Caki2 (cell line): ENCODE measurements around the gene OSBPL10. TPM values are rescaled to one million over a fixed set of nuclear protein-coding genes. Genes with fewer than 3 reads are reported as not detected.

ENCODE experiments used
- DNase-seq: peaks from one replicate; pipeline ENCODE4 v3.0.0-alpha.2; 2015; ENCODE audit warnings: low read depth
- in situ Hi-C: cut with HindIII; loops from 2 replicates; pipeline ENCODE4 v1.10.0; 2016; ENCODE audit warnings: low sequenced_read_pairs, low pct_unique_long_range_greater_than_20kb, mixed read lengths
- total RNA-seq: library from RNA; depleted of rRNA; stranded (reverse); fragments of >200 nt; shearing (Covaris generic); gene quantifications from 2 replicates; pipeline ENCODE4 v1.2.3, GENCODE V29; 2014; ENCODE audit warnings: low replicate concordance

The OSBPL10 gene
- total RNA-seq, 1 experiment from 2014 or later = 74.7 TPM

- DNase-seq = no peak
- in situ Hi-C loops = no loop called here
Observed at GRCh38 chr3:31777092-31777491, 204.0 kb downstream of the OSBPL10 start.

DNA sequence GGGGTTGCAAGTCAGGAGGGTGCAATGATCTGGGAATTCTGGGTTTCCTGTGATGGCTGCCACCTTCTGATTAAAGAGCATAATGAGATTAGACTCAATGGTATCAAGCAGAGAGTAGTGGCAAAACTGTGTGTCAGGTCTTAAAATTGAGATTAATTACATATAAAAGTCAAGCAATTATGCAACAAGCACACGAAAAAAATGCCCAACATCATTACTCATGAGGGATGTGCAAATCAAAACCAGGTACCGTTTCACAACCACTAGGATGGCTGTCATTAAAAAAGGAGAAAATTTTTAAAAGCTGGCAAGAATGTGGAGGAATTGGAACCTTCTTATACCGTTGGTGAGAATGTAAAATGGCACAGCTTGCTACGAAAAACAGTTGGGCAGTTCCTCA is 205.0 kb downstream of the OSBPL10 start:
- DNase-seq = no peak
- in situ Hi-C loops = no loop called here

DNA sequence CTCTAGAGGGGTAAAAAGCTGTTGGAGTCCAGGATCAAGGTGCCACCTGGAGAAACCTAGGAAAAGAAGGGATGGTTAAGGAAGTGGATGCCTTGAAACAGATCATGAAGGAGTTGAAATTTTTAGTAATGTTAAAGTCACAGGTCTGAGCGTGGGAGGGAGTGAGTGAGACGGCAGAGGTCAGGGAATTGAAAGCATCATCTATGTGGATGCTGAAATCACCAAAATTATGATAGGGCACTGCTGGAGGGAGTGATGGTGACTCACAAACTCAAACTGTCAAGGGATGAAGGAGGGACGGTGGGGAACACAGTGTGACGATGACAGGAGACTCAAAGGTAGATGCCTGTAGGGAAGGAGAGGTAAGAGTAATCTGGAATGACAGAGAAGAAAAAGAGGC is 205.7 kb downstream of the OSBPL10 start:
- in situ Hi-C loops = no loop called here

GRCh38 chr3:31772758-31773473 is 208.1 kb downstream of the OSBPL10 start:
- DNase-seq = no peak
- in situ Hi-C loops = no loop called here

More for the DNA sequence above, 205.7 kb downstream of the OSBPL10 start:
- DNase-seq = no peak

- in situ Hi-C loops = no loop called here
Observed at GRCh38 chr3:31772272-31772671, 208.8 kb downstream of the OSBPL10 start.

DNA sequence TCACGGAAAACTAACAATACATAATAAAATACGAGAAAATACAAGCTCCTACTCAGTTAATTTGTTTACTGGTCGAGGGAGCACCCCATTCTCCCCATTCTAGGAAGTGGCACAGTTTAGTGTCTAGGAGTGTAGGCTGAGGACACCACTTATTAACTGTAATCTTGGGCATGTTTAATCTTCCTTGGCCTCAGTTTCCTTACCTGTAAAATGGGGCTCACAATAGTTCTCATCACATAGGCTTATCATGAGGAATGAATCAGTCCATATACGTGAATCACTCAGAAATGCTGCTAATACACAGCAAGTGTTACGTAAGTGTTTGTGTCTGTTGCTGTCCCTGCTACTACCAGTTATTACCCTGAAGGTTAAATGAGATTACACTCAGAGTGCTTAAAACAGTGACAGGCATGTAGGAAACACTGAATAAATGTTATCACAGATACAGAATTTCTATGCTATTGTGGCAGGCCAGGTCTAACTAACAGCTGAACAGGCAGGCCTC is 210.2 kb downstream of the OSBPL10 start:
- no peak for DNase-seq
- in situ Hi-C loops = no loop called here

More at GRCh38 chr3:31772272-31772671, 208.8 kb downstream of the OSBPL10 start:
- no peak for DNase-seq

DNA sequence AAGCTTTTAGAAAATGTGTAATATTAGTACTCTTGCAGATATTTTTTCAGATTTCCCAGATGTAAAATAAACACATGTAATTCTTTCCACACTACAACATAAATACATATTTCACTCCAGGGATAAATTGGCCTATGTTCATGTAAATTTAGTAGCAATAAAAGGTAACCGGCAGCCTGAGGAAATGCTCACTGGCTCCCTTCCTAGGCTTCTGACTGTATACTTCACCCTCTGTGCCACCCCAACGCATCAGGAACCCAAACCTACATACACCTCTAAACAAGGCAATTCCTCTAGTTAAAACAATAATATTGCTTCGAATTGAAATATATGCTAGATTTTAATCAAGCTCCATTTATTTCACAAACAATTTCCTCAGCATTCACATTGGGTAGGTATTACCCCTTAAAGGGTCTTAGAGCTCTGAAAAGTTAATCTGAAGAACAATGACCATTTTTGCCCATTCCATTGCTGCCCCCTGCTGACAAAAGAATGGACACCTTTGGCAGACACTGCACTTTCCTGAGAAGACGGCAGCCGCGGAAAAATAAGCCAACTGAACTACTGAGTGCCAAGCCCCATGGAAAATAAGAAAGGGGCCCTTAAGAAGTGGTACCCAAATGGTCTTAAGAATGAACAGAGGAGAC is 212.5 kb downstream of the OSBPL10 start:
- DNase-seq = no peak
- in situ Hi-C loops = no loop called here

DNA sequence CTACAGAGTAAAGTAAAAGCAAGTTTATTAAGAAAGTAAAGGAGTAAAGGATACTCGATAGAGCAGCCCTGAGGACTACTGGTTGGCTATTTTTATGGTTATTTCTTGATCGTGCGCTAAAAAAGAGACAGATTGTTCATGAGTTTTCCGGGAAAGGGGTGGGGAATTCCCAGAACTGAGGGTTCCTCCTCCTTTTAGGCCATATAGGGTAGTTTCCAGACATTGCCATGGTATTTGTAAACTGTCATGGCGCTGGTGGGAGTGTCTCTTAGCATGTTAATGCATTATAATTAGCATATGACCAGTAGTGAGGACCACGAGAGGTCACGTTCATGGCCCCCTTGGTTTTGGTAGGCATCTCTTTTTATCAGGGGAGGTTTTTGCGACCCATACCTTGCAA is 213.1 kb downstream of the OSBPL10 start:
- no peak for DNase-seq
- in situ Hi-C loops = no loop called here

GRCh38 chr3:31766669-31767068 is 214.4 kb downstream of the OSBPL10 start:
- in situ Hi-C loops = no loop called here
- DNase-seq = no peak

GRCh38 chr3:31765871-31766270 is 215.2 kb downstream of the OSBPL10 start:
- in situ Hi-C loops = no loop called here
- DNase-seq = no peak

GRCh38 chr3:31763731-31764130 is 217.3 kb downstream of the OSBPL10 start:
- in situ Hi-C loops = no loop called here

DNA sequence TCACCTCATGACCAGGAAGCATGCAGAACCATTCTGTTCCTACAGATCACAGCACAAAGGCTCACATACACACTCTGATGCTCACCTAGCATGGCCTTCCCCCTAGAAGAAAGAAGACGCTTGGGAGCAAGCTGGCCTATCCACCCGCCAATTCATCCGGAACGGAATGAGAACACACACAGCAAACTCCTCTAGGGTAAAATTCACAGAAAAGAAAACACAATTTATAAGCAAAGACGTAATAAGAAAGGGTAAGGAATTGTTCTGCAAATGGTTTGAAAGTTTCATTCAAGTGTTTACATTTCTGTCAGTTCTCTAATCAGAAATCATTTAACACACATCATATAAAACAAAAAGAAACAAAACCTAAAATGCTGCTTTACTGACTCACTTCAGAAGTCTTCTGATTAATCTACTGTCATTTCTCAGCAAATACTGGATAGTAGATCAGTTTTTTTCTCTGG is 218.1 kb downstream of the OSBPL10 start:
- in situ Hi-C loops = no loop called here
- peak; percentile 97 for DNase-seq

More at GRCh38 chr3:31763731-31764130, 217.3 kb downstream of the OSBPL10 start:
- DNase-seq = no peak

DNA sequence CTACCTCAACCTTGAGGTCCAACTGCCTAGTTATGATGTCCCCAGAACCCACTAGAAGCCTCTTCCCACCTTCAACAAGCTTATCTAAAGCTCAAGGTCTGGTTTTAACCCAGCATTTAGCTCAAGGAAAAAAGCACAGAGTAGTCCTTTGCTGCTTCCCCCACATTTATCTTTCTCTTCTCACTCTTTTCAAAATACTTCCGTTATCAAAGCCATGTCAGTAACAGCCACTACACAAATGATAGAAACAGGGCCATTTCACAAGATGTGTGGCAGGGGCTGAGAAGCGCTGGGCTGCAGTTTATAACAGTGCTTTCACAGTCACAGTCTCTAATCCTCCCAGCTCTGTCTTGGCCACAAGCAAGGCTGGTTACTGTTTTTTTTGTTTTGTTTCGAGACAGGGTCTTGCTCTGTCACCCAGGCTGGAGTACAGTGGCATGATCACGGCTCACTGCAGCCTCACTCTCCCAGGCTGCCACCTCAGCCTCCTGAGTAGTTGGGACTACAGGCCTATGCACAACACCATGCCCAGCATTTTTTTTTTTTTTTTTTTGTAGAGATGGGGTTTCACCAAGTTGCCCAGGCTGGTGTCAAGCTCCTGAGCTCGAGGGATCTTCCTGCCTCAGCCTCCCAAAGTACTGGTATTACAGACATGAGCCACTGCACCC is 218.8 kb downstream of the OSBPL10 start:
- DNase-seq = no peak
- in situ Hi-C loops = no loop called here

GRCh38 chr3:31760654-31761053 is 220.4 kb downstream of the OSBPL10 start:
- in situ Hi-C loops = no loop called here
- no peak for DNase-seq

DNA sequence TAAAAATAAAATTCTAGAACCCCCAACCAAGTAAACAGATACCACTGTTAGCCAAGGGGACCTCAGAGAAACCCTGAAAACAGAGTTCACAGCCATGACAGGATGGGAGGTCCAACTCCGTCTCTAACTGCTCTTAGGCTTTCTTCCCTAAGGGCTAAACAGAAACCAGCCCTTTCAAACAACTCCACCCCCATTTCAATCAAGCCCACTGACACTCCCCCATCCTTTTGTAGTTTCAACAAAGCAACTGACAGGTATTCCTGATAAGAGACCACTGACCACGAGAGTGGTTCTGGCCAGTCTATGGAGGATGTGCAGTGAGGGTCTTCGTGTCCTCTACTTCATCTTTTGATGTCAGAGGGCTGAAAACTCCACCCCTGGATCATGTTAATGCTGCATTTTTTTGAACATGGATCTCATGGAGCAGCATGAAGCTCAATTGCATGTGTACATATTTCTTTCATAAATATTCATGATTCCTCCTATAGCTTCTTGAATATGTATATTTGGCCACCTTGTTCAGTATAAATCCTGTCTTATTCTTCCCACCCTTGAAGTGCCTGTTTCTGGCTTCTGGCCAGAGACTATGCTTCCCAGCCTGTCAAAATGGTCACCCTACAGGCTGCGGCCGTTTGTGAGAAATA is 222.6 kb downstream of the OSBPL10 start:
- in situ Hi-C loops = no loop called here

DNA sequence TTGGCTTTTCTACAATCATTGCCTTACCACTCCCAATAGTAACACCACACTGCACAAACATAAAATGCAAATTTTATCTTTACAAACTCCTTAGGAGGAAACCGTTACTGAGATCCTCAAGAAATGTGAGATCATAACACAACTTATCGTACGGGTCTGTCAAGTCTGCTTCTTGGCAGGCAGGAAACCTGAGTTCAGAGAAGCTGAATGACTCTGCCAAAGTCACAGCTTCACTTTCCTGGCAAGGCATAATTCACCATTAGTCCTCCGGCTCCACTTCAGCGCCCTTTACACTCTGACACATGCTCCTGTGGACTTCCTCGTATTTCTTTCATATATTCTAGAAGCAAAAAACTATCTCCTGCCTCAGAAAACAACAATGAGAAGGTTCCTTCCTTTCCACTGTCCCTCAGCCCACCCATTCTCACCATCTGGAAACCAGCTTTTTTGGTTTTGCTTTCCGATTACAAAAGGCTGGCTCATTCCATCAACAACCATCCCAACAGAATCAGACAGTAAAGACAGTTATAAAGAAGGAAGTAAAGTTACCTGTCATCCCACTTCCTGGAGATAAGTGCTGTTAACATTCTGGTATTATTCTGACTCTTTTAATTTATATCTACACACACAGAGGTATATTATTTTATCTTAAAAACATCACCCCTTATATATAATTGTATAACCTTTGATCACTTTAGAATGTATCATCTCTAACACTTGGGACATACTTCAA is 225.0 kb downstream of the OSBPL10 start:
- in situ Hi-C loops = no loop called here

More for the DNA sequence above, 222.6 kb downstream of the OSBPL10 start:
- no peak for DNase-seq

DNA sequence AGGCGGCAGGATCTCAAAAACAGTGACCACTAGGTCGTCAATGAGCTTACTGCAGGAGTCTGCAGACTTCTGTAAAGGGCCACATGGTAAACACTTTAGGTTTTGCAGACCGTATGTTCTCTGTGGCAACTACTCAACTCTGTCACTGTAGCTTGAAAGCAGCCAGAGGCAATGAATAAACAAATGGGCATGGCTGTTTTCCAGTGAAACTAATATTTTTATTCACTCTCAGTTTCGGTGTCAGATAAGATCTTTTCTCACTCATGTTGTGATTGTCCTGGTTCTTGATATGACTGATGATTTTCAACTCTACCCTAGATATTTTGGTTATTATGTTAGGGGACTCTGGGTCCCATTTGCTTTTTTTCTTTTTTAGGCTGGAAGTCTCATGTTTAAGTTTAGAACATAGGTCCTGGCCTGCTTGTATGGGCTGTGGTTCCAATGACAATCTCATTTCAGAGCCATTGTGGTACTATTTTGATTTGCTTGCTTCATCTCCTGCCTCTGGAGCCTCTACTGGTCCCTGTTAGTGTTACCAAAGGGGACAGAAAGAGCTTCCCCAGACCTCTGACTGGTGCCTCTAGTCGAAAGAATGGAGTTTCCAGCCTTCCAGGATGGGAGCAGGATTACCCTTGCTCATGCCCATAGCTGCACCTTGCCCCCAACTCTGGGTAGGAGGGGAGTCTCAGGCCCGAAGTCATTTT is 226.3 kb downstream of the OSBPL10 start:
- DNase-seq = no peak

More for the DNA sequence above, 225.0 kb downstream of the OSBPL10 start:
- peak; percentile 34 for DNase-seq

More for the DNA sequence above, 226.3 kb downstream of the OSBPL10 start:
- in situ Hi-C loops = no loop called here
